Trophoblast cell (in vitro differentiated cells and primary cell): ENCODE data around the gene CNIH3. TPM values are rescaled to one million over a fixed set of nuclear protein-coding genes. Genes with fewer than 3 reads are reported as not detected.
"Not testable (repeated sequence)": the region's sequence is repeated elsewhere in the genome, so short reads cannot be mapped to it uniquely, and the experiment has no call there.

ENCODE experiments used
- DNase-seq, 2 donors: peaks; one replicate each; pipeline ENCODE4 v3.0.0-alpha.2; 2016
- H2AFZ ChIP-seq: 2 replicates; pipeline ENCODE4 v1.6.1; 2013; ENCODE audit warnings: low read length, moderate library complexity, mild to moderate bottlenecking; ENCODE audit not compliant: insufficient read depth, poor library complexity
- H2AK5ac ChIP-seq: 2 replicates; pipeline ENCODE4 v1.6.1; 2013; ENCODE audit warnings: mild to moderate bottlenecking, low read length
- H2BK120ac ChIP-seq: 2 replicates; pipeline ENCODE4 v1.6.1; 2013; ENCODE audit warnings: low read length, mild to moderate bottlenecking, moderate library complexity; ENCODE audit not compliant: insufficient read depth, poor library complexity
- H2BK12ac ChIP-seq: 2 replicates; pipeline ENCODE4 v1.6.1; 2013; ENCODE audit warnings: mild to moderate bottlenecking, low read length, moderate library complexity
- H2BK5ac ChIP-seq: 2 replicates; pipeline ENCODE4 v1.6.1; 2013; ENCODE audit warnings: low read length, low read depth, moderate library complexity, mild to moderate bottlenecking; ENCODE audit not compliant: poor library complexity
- H3K14ac ChIP-seq: 2 replicates; pipeline ENCODE4 v1.6.1; 2013; ENCODE audit warnings: mild to moderate bottlenecking, low read length
- H3K18ac ChIP-seq: 2 replicates; pipeline ENCODE4 v1.6.1; 2013; ENCODE audit warnings: mild to moderate bottlenecking, low read length
- H3K23ac ChIP-seq: 2 replicates; pipeline ENCODE4 v1.6.1; 2013; ENCODE audit warnings: low read length
- H3K27ac ChIP-seq: 2 replicates; pipeline ENCODE4 v1.5.1; 2013; ENCODE audit warnings: low read depth, mild to moderate bottlenecking, inconsistent platforms, low read length, moderate library complexity
- H3K27me3 ChIP-seq: 2 replicates; pipeline ENCODE4 v1.6.1; 2013; ENCODE audit warnings: inconsistent platforms, mild to moderate bottlenecking, low read length, moderate library complexity; ENCODE audit not compliant: insufficient read depth
- H3K36me3 ChIP-seq, 2 experiments: 1 replicate in 1 of 2; 2 replicates in 1 of 2; pipeline ENCODE4 v1.6.1; 2013; ENCODE audit warnings: low read length in 2 of 2, mild to moderate bottlenecking in 2 of 2, moderate library complexity in 1 of 2; ENCODE audit not compliant: insufficient read depth in 2 of 2, control insufficient read depth in 1 of 2
- H3K4ac ChIP-seq: 2 replicates; pipeline ENCODE4 v1.6.1; 2013; ENCODE audit warnings: low read depth, mild to moderate bottlenecking, low read length, moderate library complexity
- H3K4me1 ChIP-seq, 2 experiments: 1 replicate in 1 of 2; 2 replicates in 1 of 2; pipeline ENCODE4 v1.6.1; 2013; ENCODE audit warnings: low read length in 2 of 2, mild to moderate bottlenecking in 2 of 2, moderate library complexity in 1 of 2; ENCODE audit not compliant: insufficient read depth in 2 of 2, control insufficient read depth in 1 of 2
- H3K4me2 ChIP-seq: 2 replicates; pipeline ENCODE4 v1.6.1; 2013; ENCODE audit warnings: inconsistent platforms, mild to moderate bottlenecking, low read length, moderate library complexity
- H3K4me3 ChIP-seq: 2 replicates; pipeline ENCODE4 v1.5.1; 2013; ENCODE audit warnings: mild to moderate bottlenecking, low read depth, low read length, inconsistent platforms
- H3K79me1 ChIP-seq: one replicate; pipeline ENCODE4 v1.6.1; 2013; ENCODE audit warnings: low read length
- H3K79me2 ChIP-seq: 2 replicates; pipeline ENCODE4 v1.6.1; 2013; ENCODE audit warnings: low read length, mild to moderate bottlenecking; ENCODE audit not compliant: control insufficient read depth, insufficient read depth, poor library complexity
- H3K9ac ChIP-seq: 2 replicates; pipeline ENCODE4 v1.6.1; 2013; ENCODE audit warnings: mild to moderate bottlenecking, low read length
- H3K9me3 ChIP-seq: 2 replicates; pipeline ENCODE4 v1.6.1; 2013; ENCODE audit warnings: low read depth, mild to moderate bottlenecking, control low read depth, inconsistent platforms, low read length; ENCODE audit not compliant: insufficient read depth
- H4K12ac ChIP-seq: 2 replicates; pipeline ENCODE4 v1.6.1; 2013; ENCODE audit warnings: low read depth, mild to moderate bottlenecking, low read length, moderate library complexity
- H4K8ac ChIP-seq: 2 replicates; pipeline ENCODE4 v1.6.1; 2013; ENCODE audit warnings: low read depth, mild to moderate bottlenecking, low read length, moderate library complexity
- H4K91ac ChIP-seq: one replicate; pipeline ENCODE4 v1.6.1; 2013; ENCODE audit warnings: low read depth, mild to moderate bottlenecking, low read length, moderate library complexity
- WGBS: extraction: QIAGEN DNeasy Blood & Tissue Kit; methylation state at CpG from one replicate; pipeline ENCODE4 v1.1.7; 2013; ENCODE audit warnings: missing lambda C conversion rate; ENCODE audit not compliant: insufficient read length, insufficient coverage; ENCODE audit errors: extremely low coverage; 5-methylcytosine and 5-hydroxymethylcytosine counted together
- polyA plus RNA-seq: library from polyadenylated mRNA; stranded (reverse); fragments of 200-250 nt; gene quantifications from 2 replicates; pipeline ENCODE4 v1.2.3, GENCODE V29; 2013

CNIH3 gene
- 1.3 and 1.4 TPM in 2 replicates for polyA plus RNA-seq

GRCh38 chr1:224615861-224616755 is at the start of gene CNIH3:
TSS of gene CNIH3 (plus strand) at chr1:224616317. CDS start at chr1:224617175, 858 bp downstream.
- H2BK5ac ChIP-seq, result no peak within 1 kb of the TSS
- peak within 1 kb of the TSS; percentile 60 for H3K4me3 ChIP-seq
- no peak within 1 kb of the TSS for H3K4ac ChIP-seq
- H2BK120ac ChIP-seq, result no peak within 1 kb of the TSS
- no peak within 1 kb of the TSS for H2BK12ac ChIP-seq
- H3K27ac ChIP-seq, result no peak within 1 kb of the TSS
- no peaks in the 10 kb centered on the region for H3K36me3 ChIP-seq
- peak within 1 kb of the TSS; percentile 97 for H3K4me2 ChIP-seq
- H4K8ac ChIP-seq, result no peak within 1 kb of the TSS
- peaks cover 18 to 20% of the 10 kb centered on the region in 2 experiments for H3K4me1 ChIP-seq
- no peak within 1 kb of the TSS for H4K91ac ChIP-seq
- H3K79me2 ChIP-seq, result no peaks in the 10 kb centered on the region
- H3K9ac ChIP-seq, result no peak within 1 kb of the TSS
- H2AFZ ChIP-seq, result peak within 1 kb of the TSS; percentile 47
- peak in 1 of 2 donors; percentile 40 for DNase-seq
- H3K14ac ChIP-seq, result no peak within 1 kb of the TSS
- H3K18ac ChIP-seq, result no peak within 1 kb of the TSS
- no peak within 1 kb of the TSS for H4K12ac ChIP-seq
- peak within 1 kb of the TSS; percentile 12 for H3K23ac ChIP-seq
- H2AK5ac ChIP-seq, result no peak within 1 kb of the TSS
- no peaks in the 10 kb centered on the region for H3K79me1 ChIP-seq
- H3K27me3 ChIP-seq, result peaks cover 37% of the 10 kb centered on the region
- no CpG with 5 or more reads among the region's 91 CpGs for WGBS
- H3K9me3 ChIP-seq, result peaks cover 10% of the 10 kb centered on the region

GRCh38 chr1:224566492-224566891 is 49.6 kb upstream of the CNIH3 start:
- H4K91ac ChIP-seq, H2BK12ac ChIP-seq, H4K12ac ChIP-seq, H3K9me3 ChIP-seq, H3K27ac ChIP-seq, H3K23ac ChIP-seq, DNase-seq, H3K9ac ChIP-seq, H3K36me3 ChIP-seq, H2AK5ac ChIP-seq, H3K4ac ChIP-seq, H3K79me2 ChIP-seq, H2AFZ ChIP-seq, H3K4me3 ChIP-seq, H3K4me1 ChIP-seq, H3K27me3 ChIP-seq, H3K79me1 ChIP-seq, H3K18ac ChIP-seq, H4K8ac ChIP-seq, H2BK120ac ChIP-seq, H2BK5ac ChIP-seq, H3K4me2 ChIP-seq, H3K14ac ChIP-seq: not testable (repeated sequence)
- WGBS, result no CpG with 5 or more reads among the region's 1 CpG

GRCh38 chr1:224569276-224569675 is 46.8 kb upstream of the CNIH3 start:
- Histone ChIP-seq H4K91ac (no peak overlapping the region), H3K36me3 (no peaks in the 10 kb centered on the region), H3K27ac (no peak overlapping the region), H2BK5ac (no peak overlapping the region), H3K9me3 (peaks cover under 1% of the 10 kb centered on the region), H3K4me3 (no peak overlapping the region), H3K18ac (no peak overlapping the region), H3K23ac (no peak overlapping the region), H3K9ac (no peak overlapping the region), H2AFZ (no peak overlapping the region), H3K27me3 (no peaks in the 10 kb centered on the region), H4K8ac (no peak overlapping the region), H3K79me1 (no peaks in the 10 kb centered on the region), H2BK120ac (no peak overlapping the region), H4K12ac (no peak overlapping the region), H3K4me2 (no peak overlapping the region), H3K14ac (no peak overlapping the region), H3K4ac (no peak overlapping the region), H2AK5ac (no peak overlapping the region), H2BK12ac (no peak overlapping the region), H3K79me2 (no peaks in the 10 kb centered on the region), H3K4me1 (peaks cover 0 to 7% of the 10 kb centered on the region in 2 experiments)
- DNase-seq, result no peak
- WGBS, result no CpG with 5 or more reads among the region's 6 CpGs

GRCh38 chr1:224571975-224572374 is 44.1 kb upstream of the CNIH3 start:
- not testable (repeated sequence) for H3K23ac ChIP-seq, H3K18ac ChIP-seq, H4K8ac ChIP-seq, H3K27ac ChIP-seq, H3K14ac ChIP-seq, H2AFZ ChIP-seq, H3K4me1 ChIP-seq, H2BK12ac ChIP-seq, H2BK120ac ChIP-seq, H4K91ac ChIP-seq, H3K9me3 ChIP-seq, H3K4me3 ChIP-seq, H4K12ac ChIP-seq, H3K79me2 ChIP-seq, H3K9ac ChIP-seq, H3K4ac ChIP-seq, H2AK5ac ChIP-seq, H2BK5ac ChIP-seq, H3K27me3 ChIP-seq, H3K4me2 ChIP-seq, H3K36me3 ChIP-seq, H3K79me1 ChIP-seq
- no CpG with 5 or more reads among the region's 3 CpGs for WGBS
- DNase-seq, result peak; percentile 11 to 67
